HG02981 (cell line): ENCODE data around the gene UPK3A.
"Not testable (repeated sequence)": the region's sequence is repeated elsewhere in the genome, so short reads cannot be mapped to it uniquely, and the experiment has no call there.

Experiments
- ATAC-seq: cut with Tn5 transposase; IDR thresholded peaks from one replicate; pipeline ENCODE4 v1.9.1; 2021; ENCODE audit warnings: mild to moderate bottlenecking, moderate library complexity; ENCODE audit not compliant: unreplicated experiment

The UPK3A gene

DNA sequence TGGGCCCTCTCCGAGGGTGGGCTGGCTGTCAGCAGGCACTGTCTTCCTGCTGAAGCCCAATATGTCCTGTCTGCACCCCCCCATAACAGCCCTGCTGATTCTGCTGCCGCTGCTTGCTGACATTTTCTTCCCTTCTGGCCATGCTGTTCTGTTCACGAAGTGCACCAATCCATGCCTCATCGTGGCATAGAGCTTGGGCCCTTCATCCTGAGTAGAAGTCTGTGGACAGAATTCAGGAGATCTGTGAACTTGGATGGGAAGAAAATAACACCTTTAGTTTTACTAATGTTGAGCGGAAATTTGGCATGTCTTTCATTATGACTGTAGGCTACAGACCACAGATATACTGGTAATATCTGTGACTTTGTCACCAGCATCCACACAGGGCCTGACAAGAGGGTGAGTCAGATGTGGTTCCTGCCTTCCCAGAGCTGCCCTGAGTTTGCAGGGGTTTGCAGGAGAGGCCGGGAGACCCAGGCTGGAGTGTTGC is 29.9 kb upstream of the UPK3A start:
- no peak for ATAC-seq

DNA sequence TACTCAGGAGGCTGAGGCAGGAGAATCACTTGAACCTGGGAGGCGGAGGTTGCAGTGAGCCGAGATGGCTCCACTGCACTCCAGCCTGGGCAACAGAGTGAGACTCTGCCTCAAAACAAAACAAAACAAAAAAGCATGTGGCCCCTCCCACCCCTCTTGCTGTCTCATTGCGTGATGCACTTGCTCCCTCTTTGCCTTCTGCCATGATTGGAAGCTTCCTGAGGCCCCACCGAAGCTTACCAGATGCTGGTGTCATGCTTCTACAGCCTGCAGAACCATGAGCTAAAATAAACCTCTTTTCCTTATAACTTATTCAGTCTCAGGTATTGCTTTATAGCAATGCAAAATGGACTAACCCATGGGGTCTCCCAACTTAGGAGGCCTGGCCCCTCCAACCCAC is 26.8 kb upstream of the UPK3A start:
- not testable (repeated sequence) for ATAC-seq

DNA sequence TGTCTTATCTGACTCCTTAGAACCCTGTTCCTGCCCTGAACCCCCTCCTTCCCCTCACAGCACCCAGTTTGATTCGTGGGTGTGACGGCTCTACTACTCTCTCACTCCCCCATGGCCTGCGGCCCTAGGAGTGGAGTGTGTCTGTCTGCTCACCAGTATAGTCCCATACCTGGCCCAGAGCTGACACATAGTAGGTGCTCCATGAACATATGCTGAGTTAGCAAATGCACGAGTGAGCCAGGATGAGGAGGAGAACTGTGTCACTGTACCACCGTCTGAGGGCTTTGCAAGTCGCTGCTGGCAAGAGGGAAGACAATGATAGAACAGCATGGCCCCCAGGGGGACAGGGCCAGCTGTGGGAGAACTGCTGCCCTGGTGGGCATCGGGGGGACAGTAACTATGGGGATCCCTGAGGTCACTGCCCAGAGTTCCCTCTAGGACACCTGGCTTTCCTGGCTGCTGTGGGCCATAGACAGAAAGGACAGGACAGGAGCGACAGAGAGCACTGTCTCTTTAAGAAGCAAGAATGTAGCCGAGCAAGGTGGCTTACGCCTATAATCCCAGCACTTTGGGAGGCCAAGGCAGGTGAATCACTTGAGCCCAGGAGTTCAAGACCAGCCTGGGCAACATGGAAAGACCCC is 24.9 kb upstream of the UPK3A start:
- ATAC-seq = no peak

DNA sequence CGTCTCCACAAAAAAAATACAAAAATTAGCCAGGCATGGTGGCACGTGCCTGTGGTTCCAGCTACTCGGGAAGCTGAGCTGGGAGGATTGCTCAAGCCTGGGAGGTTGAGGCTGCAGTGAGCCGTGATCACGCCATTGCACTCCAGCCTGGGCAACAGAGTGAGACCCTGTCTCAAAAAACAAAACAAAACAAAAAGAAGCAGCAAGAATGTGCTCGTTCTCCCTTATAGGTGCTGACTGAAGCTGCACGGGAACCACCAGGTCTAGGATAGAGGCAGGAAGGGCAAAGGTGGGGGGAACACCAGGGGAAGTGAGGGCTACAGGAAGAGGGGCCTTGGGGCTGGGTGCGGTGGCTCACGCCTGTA is 24.4 kb upstream of the UPK3A start:
- not testable (repeated sequence) for ATAC-seq

DNA sequence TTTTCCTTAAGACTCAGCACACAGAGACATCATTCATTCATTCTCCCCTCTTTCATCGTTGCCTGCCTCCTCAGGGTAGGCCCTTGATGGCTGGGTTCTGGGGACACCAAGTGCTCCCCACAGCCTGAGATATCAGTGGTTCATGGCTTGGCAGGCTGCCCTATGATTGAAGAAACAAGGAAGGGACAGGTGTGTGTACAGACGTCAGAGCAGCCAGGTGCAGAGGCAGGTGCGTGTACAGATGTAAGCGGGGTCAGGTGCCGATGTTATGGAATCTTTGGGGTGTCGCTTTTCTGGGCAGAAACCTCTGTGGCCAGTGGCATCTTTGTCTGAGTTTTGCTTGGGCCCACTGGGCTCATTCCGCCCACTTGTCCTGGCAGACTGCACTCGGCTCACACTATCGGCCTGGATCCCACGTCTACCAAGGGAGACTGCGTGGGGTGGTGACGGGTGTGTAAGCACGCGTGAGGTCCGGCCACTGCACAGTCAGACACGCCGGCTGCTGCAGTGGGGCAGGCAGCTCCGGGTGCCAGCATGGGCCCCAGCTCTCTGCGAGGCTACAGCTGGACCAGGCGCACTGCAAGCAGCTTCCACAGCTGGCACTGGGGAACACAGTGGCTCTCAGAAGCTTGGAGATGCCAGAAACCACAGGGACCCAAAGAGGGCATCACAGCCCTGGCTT is 23.2 kb upstream of the UPK3A start:
- no peak for ATAC-seq

DNA sequence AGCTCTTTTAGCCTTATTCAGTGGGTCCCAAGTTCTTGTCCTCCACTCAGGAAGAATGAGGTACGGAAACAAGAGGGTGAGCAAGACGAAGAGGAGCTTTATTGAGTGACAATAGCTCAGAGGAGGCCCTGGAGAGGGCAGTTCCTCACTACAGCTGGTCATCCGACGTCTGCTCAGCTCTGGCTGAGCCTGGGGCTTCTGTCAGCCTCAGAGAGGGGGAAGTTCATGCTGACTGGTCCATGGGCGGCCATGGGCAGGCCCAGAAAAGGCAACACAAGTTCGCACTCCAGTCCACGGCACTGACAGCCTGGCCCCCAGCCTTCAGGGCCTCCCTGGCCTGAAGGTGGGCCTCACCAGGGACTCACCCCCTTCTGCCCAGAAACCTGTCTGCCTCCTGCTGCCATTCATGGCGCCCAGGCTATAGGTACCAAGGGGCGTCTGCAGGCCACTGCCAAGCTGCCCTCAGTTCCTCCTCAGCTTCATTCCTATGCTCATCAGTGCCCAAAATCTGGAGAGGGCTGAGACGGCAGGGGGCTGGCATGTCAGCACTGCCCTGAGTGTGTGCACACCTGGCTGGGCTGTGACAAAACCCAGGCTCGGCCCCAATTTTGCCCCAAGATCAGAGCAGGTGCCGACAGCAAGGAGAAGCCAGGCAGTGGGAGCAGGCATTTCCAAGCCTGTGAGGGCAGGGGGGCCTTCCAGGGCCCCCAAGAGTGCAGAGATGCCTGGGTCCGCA is 22.4 kb upstream of the UPK3A start:
- no peak for ATAC-seq

DNA sequence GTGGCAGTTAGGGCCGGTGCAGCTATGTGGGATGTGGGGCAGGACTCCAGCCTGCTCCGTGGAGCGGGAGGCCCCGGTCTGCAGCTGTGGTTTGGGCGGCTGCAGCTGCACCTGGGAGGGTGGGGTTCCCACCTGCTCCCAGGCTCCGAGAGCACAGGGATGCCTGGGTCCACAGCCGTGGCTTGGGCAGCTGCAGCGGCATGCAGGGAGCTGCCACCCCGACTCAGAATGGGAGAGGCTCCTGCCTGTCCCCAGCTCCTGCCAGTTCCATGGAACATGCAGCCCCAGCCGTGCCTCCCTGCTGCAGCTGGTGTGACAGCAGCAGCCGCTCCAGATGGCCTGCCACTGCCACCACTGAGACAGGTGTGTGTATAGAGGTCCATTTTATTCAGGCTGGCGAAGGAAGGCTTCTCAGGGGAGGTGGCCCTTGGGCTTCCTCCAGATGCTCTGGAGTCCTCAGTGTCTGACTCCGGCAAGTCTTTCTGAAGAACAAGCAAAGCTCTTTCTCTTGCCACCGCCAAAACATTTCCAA is 21.8 kb upstream of the UPK3A start:
- peak; percentile 23 for ATAC-seq

DNA sequence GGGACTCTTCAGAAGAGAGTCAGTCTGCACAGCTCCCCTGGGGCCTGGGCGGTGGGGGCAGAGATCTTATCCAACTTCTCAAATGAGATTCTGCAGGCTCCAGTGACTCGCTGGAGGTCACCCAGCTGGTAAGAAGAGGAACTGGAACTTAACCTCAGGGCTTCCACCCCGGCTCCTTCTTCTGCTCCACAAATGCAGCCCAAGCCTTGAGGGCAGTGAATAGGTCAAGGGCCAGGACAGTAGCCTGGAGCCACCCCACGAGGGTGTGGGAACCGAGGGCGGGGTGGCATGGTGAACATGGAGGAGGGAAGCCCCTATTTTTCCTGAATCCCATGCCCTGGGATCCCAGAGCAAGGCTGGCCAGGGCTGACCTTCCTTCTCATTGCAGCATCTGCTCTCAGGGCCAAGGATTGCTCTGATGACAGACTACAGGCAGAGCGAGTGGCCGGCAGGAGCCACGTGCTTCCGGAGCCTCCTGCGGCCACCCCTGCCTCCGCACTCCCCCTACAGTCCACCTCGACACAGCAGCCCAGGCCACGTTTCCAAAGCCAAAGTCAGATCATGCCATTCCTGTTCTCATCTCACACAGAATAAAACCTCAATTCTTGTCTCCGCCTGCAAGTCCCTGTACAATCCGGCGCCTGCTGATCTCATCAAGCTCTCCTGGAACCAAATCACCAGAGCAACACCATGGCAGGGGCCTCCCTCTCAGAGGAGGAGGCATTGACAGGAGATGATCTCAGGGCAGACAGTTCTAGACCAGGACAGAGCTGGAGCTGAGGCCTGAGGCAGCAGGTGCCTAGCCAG is 21.1 kb upstream of the UPK3A start:
- ATAC-seq = peak; percentile 76

DNA sequence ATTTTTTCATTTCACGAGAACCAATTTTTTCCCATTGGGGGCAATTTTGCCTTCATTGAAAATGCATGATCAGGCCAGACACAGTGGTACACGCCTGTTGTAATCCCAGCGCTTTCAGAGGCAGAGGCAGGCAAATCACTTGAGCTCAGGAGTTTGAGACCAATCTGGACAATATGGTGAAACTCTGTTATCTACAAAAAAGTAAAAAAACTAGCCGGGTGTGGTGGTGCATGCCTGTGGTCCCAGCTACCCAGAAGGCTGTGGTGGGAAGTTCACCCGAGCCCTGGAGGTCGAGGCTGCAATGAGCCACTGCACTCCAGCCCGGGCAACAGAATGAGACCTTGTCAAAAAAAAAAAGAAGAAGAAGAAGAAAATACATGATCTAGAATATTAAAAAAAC is 19.2 kb upstream of the UPK3A start:
- no peak for ATAC-seq

DNA sequence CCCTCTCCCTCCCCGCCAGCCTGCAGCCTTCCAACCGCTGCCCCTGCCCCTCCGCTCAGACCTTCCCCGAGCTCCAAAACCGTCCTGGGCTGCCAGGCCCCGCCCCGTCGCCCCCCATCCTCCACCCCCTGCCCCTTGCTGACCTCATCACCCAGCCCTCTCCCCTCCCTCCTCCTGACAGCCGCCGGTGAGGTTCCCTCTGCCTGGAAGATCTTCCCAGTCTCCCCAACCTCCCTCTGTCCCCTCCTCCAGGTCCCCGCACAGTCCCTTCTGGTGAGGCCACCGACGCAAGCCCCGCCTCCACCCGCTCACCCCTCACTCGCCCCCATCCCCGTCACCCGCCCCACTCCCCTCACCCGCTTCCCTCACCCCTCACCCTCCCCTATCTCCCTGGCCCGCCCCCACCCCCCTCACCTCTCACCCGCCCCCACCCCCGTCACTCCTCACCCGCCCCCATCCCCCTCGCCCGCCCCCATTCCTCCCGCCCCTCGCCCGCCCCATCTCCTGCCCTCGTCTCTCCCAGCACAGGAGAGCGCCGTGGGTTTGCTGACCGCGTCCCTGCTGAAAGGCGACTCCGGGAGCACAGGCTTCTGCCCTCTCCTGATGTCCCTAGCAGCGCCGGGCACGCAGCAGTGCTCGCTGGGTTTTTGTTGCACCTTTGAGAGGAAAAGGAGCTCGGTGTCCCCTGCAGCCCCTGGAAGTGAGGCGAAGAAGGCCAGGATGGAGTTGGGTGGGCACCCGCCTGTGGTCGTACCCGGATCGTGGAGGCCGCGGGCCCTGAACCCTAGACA is 16.4 kb upstream of the UPK3A start:
- no peak for ATAC-seq

DNA sequence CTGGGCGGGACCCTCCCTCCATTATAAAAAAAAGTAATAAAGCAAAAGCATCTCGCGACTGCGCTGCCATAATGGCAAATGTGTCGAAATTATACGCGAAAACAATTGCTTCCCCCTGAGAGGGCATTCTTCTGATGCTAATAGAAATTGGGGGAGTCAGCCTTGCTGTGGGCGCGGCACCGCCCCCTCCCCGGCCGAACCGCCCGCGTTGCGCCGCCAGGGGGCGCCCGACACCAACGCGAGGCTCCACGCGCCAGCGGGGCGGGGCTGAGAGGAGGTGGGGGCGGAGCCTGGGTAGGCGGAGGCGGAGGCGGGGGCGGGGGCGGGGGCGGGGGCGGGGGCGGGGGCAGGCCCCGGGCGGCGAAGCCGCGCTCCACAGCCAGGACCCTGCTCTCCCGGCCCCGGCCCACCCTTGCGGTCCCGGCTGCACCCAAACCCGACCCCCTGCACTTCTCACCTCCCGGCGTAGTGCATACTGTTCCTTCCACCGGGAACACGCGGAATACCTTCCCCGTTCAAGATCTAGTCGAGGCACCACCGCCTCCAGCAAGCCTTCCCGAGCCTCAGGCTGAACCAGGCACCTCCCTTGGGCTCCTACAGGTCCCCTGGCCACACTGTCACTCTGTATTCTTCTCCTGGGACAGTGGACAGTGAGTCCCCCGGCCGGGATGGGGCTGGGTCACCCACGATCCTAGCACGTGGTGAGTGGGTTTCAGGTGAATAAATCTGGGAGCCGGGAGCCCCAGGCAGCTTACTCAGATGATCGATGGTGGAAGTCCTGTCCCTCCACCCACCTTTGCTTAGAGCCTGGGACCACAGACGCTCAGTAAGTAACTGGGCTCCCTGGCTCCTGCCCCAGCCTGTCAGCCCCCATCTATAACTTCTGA is 15.5 kb upstream of the UPK3A start:
- ATAC-seq = peak; percentile 67

DNA sequence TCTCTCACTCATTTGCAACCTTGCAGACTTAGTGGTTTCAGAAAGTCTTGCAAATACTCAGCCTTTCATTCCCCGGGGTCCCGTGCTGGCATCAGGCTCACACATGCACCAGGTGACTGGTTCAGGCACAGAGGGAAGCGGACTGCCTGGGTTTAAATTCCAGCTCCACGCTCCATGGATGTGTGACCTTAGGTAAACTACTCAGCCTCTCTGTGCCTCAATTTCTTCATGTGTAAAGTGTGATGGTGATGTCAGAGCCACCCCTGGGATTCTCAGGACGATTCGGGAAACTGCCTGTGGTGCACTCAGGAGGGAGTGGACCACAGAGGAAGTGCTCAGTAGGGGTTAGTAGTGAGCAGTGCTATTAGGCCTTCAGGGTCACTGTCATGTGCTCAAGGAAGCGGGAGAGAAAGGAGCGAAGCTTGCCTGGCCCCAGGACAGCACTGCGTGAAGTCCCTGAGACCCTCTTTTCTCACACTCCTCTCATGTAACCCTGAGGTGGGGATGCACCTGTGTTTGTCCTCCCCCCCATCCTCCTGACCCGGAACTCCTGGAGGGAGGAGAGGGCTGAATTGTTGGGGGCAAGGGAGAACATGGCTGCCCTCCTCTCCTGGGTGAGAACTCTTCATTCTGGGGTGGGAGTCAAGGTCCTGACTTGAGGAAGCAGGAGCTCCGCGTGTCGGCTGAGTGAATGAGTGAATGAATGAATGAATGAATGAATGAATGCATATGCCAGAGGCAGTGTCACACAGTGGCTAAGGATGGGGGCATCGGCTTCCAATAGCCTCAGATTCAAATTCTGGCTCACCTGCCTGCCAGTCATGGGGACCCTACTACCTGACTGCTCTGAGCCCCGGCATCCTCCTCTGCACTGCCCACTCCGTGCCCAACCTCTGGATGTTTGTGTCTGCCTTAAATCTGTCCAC is 14.4 kb upstream of the UPK3A start:
- ATAC-seq = no peak

DNA sequence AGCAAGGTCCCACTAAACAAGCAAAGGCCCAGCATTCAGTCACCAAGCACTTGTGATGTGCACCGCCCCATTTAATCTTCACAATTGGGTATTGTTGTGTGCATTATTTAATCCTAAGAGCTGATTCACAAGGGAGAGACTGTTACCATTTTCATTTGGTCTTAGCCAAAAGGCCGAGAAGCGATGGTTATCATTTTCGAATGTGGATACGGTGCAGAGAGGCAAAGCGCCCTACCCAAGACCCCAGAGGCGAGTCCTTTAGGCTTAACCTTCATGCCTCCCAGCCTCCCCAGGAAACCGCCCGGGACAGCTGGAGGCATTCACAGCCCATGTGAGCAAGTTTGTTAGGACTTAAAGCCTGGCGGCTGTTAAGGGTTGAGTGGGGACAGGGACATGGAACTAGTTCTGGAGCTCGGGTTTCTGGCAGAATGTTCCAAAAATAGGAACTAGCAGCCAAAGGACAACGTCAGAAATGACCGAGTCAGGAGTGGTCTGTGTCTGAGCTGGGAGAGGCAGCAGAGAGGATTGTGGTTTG is 13.0 kb upstream of the UPK3A start:
- ATAC-seq = no peak

DNA sequence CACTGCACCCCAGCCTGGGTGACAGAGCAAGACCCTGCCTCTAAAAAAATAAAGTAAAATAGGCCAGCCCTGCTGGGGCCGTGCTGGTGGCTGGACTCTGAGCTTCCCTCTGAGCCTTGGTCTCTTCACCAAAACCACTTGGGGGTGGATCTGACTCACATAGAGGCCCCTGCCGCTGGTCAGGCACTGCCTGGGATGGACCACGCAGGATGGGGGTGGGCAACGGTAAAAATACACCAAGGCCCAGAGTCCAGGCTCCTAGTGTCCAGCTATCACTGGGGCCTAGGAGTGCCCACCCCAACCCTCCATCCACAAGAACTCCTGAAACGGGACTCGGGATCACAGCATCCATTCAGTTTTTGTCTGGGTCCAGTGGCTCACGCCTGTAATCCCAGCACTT is 12.3 kb upstream of the UPK3A start:
- ATAC-seq = no peak

DNA sequence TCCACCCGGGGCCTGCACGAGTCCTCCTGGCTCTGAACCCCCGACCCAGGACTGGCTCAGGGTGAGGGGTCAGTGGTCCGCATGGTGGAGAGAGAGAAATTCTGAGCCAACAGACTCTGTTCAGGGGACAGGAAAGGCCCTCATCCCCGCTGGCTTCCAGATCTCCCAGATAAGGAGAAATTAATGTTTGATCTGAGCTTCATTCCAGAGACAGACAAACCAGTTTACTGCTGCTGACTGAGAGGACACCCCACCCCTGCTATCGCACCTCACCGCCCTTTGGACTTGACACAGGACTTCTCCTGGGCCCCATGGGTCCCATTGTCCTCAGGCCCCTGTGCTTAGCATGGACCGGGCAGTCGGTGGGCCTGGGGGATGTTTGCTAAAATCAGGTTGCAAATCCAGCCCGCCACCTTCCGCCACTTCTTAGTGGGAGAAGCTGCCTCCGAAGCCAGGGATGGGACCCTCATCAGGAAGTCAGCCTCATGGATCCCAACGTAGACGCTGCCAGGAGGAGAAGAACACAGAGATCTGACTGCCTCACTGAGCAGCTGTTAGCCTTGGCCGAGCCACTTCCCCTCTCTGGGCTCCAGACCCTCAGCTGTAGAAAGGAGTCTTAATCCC is 11.2 kb upstream of the UPK3A start:
- ATAC-seq = no peak

DNA sequence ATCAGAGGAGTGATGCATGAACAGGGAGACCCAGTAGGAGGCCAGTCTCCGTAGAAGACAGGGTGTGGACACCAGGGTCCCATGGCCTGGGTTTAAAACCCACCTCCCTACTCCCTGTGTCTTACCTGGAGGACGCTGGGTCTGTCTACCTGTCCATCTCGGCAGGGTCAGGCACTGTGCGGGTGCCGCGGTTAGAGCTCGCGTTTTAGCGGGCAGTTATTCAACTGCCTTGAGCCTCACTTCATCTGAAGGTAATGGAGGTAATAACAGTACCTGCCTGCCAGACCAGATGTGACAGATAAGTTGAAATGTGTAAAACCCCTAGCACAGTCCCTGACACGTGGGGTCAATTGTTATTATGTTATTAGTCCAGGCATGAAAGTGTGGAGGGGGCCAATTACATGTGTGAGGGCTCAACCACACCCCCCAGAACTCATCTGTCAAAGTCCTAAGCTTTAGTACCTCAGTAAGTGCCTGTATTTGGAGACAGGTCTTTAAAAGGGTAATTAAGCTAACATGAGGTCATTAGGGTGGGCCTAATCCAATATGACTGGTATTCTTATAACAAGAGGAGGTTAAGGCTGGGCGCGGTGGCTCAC is 8.1 kb upstream of the UPK3A start:
- no peak for ATAC-seq

DNA sequence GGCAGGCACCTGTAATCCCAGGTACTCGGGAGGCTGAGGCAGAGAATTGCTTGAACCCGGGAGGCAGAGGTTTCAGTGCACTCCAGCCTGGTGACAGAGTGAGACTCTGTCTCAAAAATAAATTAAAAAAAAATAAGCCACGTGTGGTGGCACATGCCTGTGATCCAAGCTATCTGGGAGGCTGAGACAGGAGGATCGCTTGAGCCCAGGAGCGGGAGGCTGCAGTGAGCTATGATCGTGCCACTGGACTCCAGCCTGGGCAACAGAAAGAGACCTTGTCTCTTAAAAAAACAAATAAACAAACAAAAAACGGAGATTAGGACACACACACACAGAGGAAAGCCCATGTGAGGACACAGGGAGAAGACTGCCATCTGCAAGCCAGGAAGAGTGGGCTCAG is 7.0 kb upstream of the UPK3A start:
- ATAC-seq = not testable (repeated sequence)
